Activated naive CD8-positive, alpha-beta T cell treated with anti-CD3 and anti-CD28 coated beads, Interleukin-2, amount 50 U/mL, for 24 hours (primary cell): ENCODE results near the gene INMT.
A peak's percentile ranks its signal among the peaks of the same experiment; 100 is the strongest.

Source experiments
- ATAC-seq: fragments of 150-1000 bp; cut with Tn5 transposase; one replicate; pipeline ENCODE4 v1.10.0; 2021
- DNase-seq: peaks from one replicate; pipeline ENCODE4 v3.0.0; 2021
- H3K27ac Mint-ChIP-seq: one replicate; pipeline ENCODE4 v1.8.0; 2021; ENCODE audit warnings: mild to moderate bottlenecking, mixed read lengths
- H3K27me3 Mint-ChIP-seq: one replicate; pipeline ENCODE4 v1.8.0; 2021; ENCODE audit warnings: mixed read lengths
- H3K36me3 Mint-ChIP-seq: one replicate; pipeline ENCODE4 v1.8.0; 2021; ENCODE audit warnings: low read depth, mixed read lengths
- H3K4me1 Mint-ChIP-seq: one replicate; pipeline ENCODE4 v1.8.0; 2021; ENCODE audit warnings: mixed read lengths
- H3K4me3 Mint-ChIP-seq: one replicate; pipeline ENCODE4 v1.8.0; 2021; ENCODE audit warnings: mild to moderate bottlenecking, moderate library complexity, mixed read lengths
- H3K9me3 Mint-ChIP-seq: one replicate; pipeline ENCODE4 v1.8.0; 2021; ENCODE audit warnings: mixed read lengths

The INMT gene

DNA sequence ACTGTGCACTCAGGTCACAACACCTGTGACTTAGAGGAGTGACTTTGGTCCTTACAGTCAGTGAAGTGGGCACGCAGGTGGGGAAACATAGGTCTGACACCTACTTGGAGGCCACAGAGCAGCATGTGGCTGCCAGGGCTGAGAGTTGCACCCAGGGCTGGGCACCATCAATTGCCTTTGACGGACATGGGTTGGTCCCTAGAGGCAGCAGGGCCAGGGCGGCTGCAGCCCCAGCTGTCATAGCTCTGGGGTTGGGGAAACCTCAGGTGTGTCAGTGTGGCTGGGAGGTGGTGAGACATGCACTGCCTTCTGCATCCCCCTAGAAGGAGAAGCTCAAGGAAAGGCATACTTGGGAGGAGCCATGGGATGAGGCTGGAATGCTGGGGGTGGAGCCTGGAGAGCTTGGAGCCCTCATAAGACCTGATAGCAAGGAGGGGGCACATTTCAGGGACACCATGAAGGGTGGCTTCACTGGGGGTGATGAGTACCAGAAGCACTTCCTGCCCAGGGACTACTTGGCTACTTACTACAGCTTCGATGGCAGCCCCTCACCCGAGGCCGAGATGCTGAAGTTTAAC lies at the start of gene INMT:
Gene INMT (plus strand): TSS at position 440 of the 578 bp plus-strand sequence. CDS start 16 bp downstream, at position 456.
- H3K9me3 Mint-ChIP-seq, result no peaks in the 10 kb centered on the region
- DNase-seq (no peak), ATAC-seq (no peak)
- H3K27me3 Mint-ChIP-seq, result no peaks in the 10 kb centered on the region
- H3K36me3 Mint-ChIP-seq, result no peaks in the 10 kb centered on the region
- no peaks in the 10 kb centered on the region for H3K4me1 Mint-ChIP-seq
- H3K27ac Mint-ChIP-seq, result no peak within 1 kb of the TSS
- H3K4me3 Mint-ChIP-seq, result no peak within 1 kb of the TSS

GRCh38 chr7:30702200-30702599 lies 49.7 kb upstream of the INMT start:
- no peaks in the 10 kb centered on the region for H3K9me3 Mint-ChIP-seq
- H3K27me3 Mint-ChIP-seq, result no peaks in the 10 kb centered on the region
- no peak overlapping the region for H3K4me3 Mint-ChIP-seq
- ATAC-seq (peak; percentile 18), DNase-seq (no peak)
- peaks cover 2% of the 10 kb centered on the region for H3K4me1 Mint-ChIP-seq
- H3K27ac Mint-ChIP-seq, result no peak overlapping the region
- H3K36me3 Mint-ChIP-seq, result no peaks in the 10 kb centered on the region

DNA sequence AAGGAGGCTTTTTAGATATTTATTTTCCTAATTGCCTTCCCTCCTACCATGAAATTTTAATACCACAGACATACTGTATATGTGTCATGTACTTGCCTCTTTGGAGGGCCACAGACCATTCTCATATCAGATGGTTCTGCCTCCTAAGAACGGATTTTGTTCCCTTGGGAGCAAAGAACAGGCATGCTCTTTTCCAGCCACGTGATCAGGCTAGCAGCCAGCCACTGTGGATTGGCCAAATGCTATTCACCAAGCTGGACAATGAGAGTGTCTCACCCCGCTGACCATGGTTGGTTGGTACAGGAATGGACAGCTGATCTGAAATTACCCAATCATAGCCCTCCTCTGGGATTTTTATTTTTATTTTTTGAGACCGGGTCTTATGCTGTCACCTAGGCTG lies 48.2 kb upstream of the INMT start:
- H3K36me3 Mint-ChIP-seq, result no peaks in the 10 kb centered on the region
- no peak overlapping the region for H3K27ac Mint-ChIP-seq
- H3K4me3 Mint-ChIP-seq, result no peak overlapping the region
- H3K9me3 Mint-ChIP-seq, result no peaks in the 10 kb centered on the region
- no peaks in the 10 kb centered on the region for H3K27me3 Mint-ChIP-seq
- H3K4me1 Mint-ChIP-seq, result no peaks in the 10 kb centered on the region
- DNase-seq, result no peak
- no peak for ATAC-seq

GRCh38 chr7:30705008-30705407 lies 46.9 kb upstream of the INMT start:
- Mint-ChIP-seq H3K4me1 (no peaks in the 10 kb centered on the region), H3K27me3 (no peaks in the 10 kb centered on the region), H3K9me3 (no peaks in the 10 kb centered on the region), H3K27ac (no peak overlapping the region), H3K4me3 (no peak overlapping the region), H3K36me3 (no peaks in the 10 kb centered on the region)
- no peak for DNase-seq
- ATAC-seq, result no peak

GRCh38 chr7:30705596-30705995 lies 46.3 kb upstream of the INMT start:
- ATAC-seq (no peak), DNase-seq (no peak)
- H3K27me3 Mint-ChIP-seq, result no peaks in the 10 kb centered on the region
- no peak overlapping the region for H3K27ac Mint-ChIP-seq
- no peaks in the 10 kb centered on the region for H3K36me3 Mint-ChIP-seq
- H3K9me3 Mint-ChIP-seq, result no peaks in the 10 kb centered on the region
- H3K4me3 Mint-ChIP-seq, result no peak overlapping the region
- H3K4me1 Mint-ChIP-seq, result no peaks in the 10 kb centered on the region

DNA sequence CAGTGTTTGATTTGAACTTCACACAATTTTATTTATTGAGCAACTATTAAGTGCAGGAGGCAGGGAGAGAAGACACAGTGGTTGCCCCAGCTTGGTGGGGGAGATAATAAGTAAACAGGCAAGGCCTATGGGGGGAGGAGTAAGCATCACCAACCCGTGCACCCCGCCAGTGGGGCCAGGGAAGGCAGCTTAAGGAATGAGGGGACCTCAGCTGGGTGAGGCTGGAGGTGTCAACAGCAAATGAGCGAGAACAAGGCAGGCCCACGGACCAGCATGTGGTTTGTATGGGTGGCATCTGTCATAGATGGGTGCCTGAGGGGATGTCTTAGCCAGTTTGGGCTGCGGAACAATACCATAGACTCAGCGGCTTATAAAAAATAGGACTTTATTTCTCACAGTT lies 45.6 kb upstream of the INMT start:
- DNase-seq (no peak), ATAC-seq (no peak)
- no peaks in the 10 kb centered on the region for H3K27me3 Mint-ChIP-seq
- H3K9me3 Mint-ChIP-seq, result no peaks in the 10 kb centered on the region
- H3K4me1 Mint-ChIP-seq, result no peaks in the 10 kb centered on the region
- no peaks in the 10 kb centered on the region for H3K36me3 Mint-ChIP-seq
- no peak overlapping the region for H3K4me3 Mint-ChIP-seq
- no peak overlapping the region for H3K27ac Mint-ChIP-seq

DNA sequence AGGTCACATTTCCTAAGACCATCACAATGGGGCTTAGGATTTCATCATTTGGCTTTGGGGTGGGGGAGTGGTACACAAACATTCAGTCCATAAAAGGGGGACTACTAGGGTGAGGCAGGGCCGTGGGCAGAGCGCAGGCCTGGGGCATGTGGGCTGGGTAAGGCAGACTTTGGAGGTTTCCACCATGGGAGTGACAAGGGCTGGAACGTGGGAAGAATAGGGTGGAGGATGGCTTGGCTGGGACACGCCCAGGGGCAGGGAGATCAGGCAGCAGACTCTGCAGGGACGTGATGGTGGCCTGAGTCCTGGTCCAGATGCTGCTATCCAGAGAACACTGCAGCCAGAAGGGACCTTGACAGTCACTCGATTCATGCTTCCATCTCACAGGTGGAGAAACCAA lies 45.0 kb upstream of the INMT start:
- H3K4me1 Mint-ChIP-seq, result no peaks in the 10 kb centered on the region
- no peaks in the 10 kb centered on the region for H3K9me3 Mint-ChIP-seq
- DNase-seq (no peak), ATAC-seq (no peak)
- H3K27ac Mint-ChIP-seq, result no peak overlapping the region
- H3K4me3 Mint-ChIP-seq, result no peak overlapping the region
- H3K27me3 Mint-ChIP-seq, result no peaks in the 10 kb centered on the region
- no peaks in the 10 kb centered on the region for H3K36me3 Mint-ChIP-seq

GRCh38 chr7:30707391-30708357 lies 44.3 kb upstream of the INMT start:
- DNase-seq (no peak), ATAC-seq (no peak)
- no peaks in the 10 kb centered on the region for H3K27me3 Mint-ChIP-seq
- no peak overlapping the region for H3K4me3 Mint-ChIP-seq
- H3K9me3 Mint-ChIP-seq, result no peaks in the 10 kb centered on the region
- no peaks in the 10 kb centered on the region for H3K36me3 Mint-ChIP-seq
- no peak overlapping the region for H3K27ac Mint-ChIP-seq
- H3K4me1 Mint-ChIP-seq, result no peaks in the 10 kb centered on the region

GRCh38 chr7:30708412-30708811 lies 43.5 kb upstream of the INMT start:
- Mint-ChIP-seq H3K4me3 (no peak overlapping the region), H3K27ac (no peak overlapping the region), H3K4me1 (no peaks in the 10 kb centered on the region), H3K36me3 (no peaks in the 10 kb centered on the region), H3K9me3 (no peaks in the 10 kb centered on the region), H3K27me3 (no peaks in the 10 kb centered on the region)
- ATAC-seq (no peak), DNase-seq (no peak)

DNA sequence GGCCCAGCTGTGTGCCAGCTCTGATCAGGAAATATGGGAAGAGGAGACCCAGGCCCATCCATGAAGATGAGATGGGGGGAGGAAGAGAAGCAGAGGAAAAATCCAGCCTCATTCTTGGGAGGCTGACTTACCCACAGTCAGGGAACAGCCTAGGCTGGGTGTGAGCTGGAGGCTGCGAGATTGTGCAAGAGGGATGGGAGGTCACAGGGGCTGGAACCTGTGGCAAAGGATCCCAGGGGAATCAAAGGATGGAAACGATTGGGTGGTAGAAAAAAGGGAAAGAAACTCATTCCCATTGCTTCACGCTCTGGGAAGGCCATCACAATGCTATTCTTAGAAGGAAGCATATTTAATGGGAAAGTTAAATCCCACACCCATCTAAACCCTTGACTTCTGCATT lies 43.0 kb upstream of the INMT start:
- H3K4me1 Mint-ChIP-seq, result no peaks in the 10 kb centered on the region
- H3K9me3 Mint-ChIP-seq, result no peaks in the 10 kb centered on the region
- no peak overlapping the region for H3K4me3 Mint-ChIP-seq
- DNase-seq (no peak), ATAC-seq (no peak)
- H3K27ac Mint-ChIP-seq, result no peak overlapping the region
- H3K36me3 Mint-ChIP-seq, result no peaks in the 10 kb centered on the region
- H3K27me3 Mint-ChIP-seq, result no peaks in the 10 kb centered on the region

DNA sequence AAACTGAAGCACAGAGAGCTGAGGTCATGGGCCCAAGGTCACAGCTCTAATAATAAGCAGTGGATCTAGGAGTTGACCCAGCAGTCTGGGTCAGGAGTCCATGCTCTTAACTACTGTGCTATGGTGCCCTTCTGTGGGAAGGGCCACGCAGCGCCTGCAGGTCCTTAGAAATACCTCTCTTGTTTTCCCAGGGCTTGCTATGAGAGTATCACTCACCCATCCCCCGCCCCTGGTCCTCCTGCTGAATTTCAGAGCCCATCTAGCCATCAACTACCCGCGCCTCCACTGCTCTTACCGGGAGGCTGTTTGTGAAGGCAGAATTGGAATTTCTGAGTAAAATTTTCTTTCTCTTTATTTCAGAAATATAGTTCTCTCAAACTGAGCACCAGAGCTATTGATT lies 42.4 kb upstream of the INMT start:
- H3K4me1 Mint-ChIP-seq, result no peaks in the 10 kb centered on the region
- no peak overlapping the region for H3K27ac Mint-ChIP-seq
- H3K4me3 Mint-ChIP-seq, result no peak overlapping the region
- H3K36me3 Mint-ChIP-seq, result no peaks in the 10 kb centered on the region
- no peaks in the 10 kb centered on the region for H3K9me3 Mint-ChIP-seq
- DNase-seq (no peak), ATAC-seq (no peak)
- no peaks in the 10 kb centered on the region for H3K27me3 Mint-ChIP-seq

DNA sequence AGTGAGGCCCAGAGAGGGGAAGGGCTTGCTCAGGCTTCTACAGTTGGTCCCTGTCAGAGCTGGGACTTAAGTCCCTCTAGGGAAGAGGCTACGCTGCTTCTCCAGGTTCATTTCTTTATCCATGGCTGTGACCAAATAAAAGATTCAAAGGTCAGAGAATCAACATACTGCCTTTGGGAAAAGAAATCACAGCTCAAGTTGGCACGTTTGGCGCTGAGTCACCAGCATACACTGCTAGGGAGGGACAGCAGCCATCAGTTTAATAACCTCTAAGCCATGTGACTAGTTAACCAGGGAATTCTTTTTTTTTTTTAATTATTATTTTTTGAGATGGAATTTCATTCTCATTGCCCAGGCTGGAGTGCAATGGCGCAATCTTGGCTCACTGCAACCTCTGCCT lies 41.3 kb upstream of the INMT start:
- Mint-ChIP-seq H3K36me3 (no peaks in the 10 kb centered on the region), H3K9me3 (no peaks in the 10 kb centered on the region), H3K27me3 (no peaks in the 10 kb centered on the region), H3K4me3 (no peak overlapping the region), H3K4me1 (no peaks in the 10 kb centered on the region), H3K27ac (no peak overlapping the region)
- ATAC-seq, result no peak
- no peak for DNase-seq

DNA sequence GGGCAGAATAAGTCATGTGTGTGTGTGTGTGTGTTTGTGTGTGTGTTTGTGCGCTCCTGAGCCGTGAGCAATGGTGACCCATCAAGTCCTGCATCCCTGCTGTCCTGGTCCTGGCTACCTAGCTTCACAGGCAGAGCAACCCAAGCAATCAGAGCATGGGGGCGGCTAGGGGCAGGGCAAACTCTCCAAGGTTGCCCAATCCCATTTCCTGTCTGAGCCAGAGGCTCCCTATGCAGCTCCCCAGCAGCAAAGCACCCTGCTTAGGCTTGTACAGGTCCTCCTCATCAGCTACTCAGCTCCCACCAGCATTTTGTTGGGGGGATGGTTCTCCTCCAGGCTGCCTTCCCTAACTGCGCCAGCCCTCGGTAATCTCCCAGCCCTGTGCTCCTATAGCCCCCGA lies 38.5 kb upstream of the INMT start:
- no peaks in the 10 kb centered on the region for H3K4me1 Mint-ChIP-seq
- peaks cover 13% of the 10 kb centered on the region for H3K36me3 Mint-ChIP-seq
- H3K27ac Mint-ChIP-seq, result no peak overlapping the region
- peaks cover 13% of the 10 kb centered on the region for H3K9me3 Mint-ChIP-seq
- no peaks in the 10 kb centered on the region for H3K27me3 Mint-ChIP-seq
- no peak overlapping the region for H3K4me3 Mint-ChIP-seq
- ATAC-seq, result no peak
- DNase-seq, result no peak

DNA sequence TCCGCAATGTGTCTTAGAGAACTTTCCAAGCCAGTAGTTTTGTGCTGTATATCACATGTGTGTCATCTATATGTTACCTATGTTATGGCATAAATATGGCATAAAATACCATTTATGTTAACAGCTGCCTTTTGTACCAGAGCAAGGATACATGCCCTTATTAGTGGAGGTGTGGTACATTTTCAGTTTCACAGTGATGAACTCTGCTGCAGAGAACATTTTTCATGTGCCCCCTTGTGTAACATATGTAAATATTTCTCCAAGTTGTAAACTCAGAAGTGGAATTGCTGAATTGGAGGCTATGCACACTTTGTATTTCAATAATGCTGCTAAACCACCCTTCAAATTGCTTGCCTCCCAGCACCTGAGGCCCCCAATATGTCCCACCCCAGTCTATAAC lies 37.8 kb upstream of the INMT start:
- no peak overlapping the region for H3K27ac Mint-ChIP-seq

GRCh38 chr7:30717181-30717580 lies 34.8 kb upstream of the INMT start:
- Mint-ChIP-seq H3K9me3 (peaks cover 29% of the 10 kb centered on the region), H3K36me3 (peaks cover 21% of the 10 kb centered on the region), H3K27ac (no peak overlapping the region)

More for the DNA sequence above, 37.8 kb upstream of the INMT start:
- Mint-ChIP-seq H3K4me1 (no peaks in the 10 kb centered on the region), H3K36me3 (peaks cover 19% of the 10 kb centered on the region), H3K9me3 (peaks cover 18% of the 10 kb centered on the region), H3K27me3 (no peaks in the 10 kb centered on the region), H3K4me3 (no peak overlapping the region)
- DNase-seq (no peak), ATAC-seq (no peak)

More at GRCh38 chr7:30717181-30717580, 34.8 kb upstream of the INMT start:
- Mint-ChIP-seq H3K27me3 (no peaks in the 10 kb centered on the region), H3K4me3 (no peak overlapping the region), H3K4me1 (no peaks in the 10 kb centered on the region)
- DNase-seq (no peak), ATAC-seq (no peak)
